Measurements from ENCODE around the gene EMC7.
"Not testable (repeated sequence)": the region's sequence is repeated elsewhere in the genome, so short reads cannot be mapped to it uniquely, and the experiment has no call there.

Gene EMC7

DNA sequence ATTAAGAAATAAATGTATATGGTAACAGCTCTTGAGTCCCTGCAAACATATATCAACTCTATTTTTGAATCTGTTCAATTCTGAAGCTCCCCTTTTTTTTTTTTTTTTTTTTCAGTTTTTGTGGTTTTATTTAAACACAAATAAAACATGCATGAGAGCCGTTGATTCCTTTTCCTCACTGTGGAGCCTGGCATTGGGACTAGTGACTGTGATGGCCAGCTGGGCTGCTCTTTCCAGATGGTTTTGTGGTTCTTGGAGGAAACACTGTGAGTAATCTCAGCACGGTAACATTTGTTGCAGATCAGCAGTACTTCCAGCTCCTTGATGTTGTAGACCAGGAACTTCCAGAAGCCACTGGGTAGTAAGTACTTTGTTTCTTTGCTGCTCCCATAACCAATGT is 15.9 kb downstream of the EMC7 start:
- DNase-seq (ENCODE audit: low read depth in 2 of 2), result no peak

DNA sequence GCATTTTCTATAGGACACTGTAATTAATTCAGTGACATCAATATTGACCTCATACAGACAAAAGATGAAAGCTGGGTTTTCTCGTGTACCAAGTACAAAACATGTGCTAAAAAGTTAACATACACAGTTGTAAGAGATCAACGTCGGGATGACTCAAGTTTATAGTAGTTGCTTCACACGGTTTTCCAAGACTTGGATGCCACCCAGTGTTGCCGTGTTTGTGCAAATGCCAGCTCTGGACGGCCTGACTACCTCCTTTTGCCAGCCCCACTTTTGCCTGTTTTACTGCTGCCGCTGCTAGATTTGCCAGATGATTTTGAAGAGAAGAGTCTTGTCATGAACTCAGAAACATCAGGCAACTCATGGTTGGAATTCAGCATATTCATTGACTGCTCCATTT is 17.6 kb downstream of the EMC7 start:
- no peak for DNase-seq (ENCODE audit: low read depth in 2 of 2)

DNA sequence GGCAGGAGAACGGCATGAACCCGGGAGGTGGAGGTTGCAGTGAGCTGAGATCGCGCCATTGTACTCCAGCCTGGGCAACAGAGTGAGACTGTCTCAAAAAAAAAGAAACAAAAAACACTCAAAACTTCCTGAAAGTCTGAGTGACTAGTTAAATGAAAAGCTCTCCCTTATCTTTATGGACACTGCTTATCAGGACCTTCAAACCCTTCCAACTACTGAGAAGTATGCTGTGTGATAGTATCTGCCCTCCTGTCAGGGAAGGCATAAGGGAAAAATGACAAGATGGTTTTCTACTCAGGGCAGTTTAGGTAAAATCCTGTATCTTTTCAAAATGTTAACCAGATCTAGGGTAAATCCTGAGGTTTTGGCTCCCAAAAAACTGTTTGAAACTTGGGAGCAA is 21.8 kb downstream of the EMC7 start:
- no peak for DNase-seq (ENCODE audit: low read depth in 2 of 2)

DNA sequence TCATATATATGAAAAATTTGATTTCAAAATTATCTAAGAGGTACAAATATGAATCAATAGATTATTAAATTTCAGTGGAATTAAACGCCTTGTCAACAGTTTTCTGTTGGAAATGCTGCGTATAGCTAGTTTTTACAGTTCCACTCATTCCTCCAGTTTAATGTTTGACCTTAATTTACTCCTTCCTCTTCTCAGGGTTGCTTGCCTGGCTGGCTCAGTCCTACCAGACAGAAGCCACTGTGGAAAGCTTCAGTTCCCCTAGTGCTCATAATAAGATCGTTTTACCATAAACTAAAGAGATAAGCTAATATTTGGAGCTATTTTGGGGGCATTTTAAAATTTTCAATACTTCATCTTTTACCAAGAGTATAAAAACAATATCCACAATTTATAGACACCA is 22.8 kb downstream of the EMC7 start:
- no peak for DNase-seq (ENCODE audit: low read depth in 2 of 2)

DNA sequence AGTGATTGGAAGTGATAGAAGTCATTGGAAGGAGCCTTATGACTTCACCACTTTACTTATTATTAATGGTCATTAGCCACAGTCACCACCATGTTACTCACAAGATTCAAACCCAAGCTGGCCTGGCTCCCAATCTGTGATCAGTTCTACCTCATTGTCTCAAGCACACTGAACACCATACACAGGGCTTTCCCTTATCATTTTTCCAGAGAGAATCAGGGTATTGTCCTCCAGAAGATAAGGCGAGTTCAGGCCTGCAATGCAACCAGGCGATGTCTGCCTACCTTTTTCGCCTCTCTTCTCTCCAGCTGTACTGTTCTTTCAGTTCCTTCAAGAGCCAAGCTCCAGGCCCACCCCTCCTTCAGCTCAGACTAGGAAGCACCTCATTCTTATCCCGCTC is 24.9 kb downstream of the EMC7 start:
- no peak for DNase-seq (ENCODE audit: low read depth in 2 of 2)

DNA sequence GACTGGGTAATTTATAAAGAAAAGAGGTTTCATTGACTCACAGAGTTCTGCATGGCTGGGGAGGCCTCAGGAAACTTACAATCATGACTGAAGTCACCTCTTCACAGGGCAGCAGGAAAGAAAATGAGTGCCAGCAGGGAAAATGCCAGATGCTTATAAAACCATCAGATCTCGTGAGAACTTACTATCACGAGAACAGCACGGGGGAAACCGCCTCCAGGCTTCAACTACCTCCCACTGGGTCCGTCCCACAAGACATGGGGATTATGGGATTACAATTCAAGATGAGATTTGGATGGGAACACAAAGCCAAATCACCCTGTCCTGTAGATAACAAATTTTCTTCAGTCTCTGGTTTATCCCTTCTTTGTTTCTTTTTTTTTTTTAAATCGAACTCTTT is 31.7 kb downstream of the EMC7 start:
- no peak for DNase-seq (ENCODE audit: low read depth in 2 of 2)

DNA sequence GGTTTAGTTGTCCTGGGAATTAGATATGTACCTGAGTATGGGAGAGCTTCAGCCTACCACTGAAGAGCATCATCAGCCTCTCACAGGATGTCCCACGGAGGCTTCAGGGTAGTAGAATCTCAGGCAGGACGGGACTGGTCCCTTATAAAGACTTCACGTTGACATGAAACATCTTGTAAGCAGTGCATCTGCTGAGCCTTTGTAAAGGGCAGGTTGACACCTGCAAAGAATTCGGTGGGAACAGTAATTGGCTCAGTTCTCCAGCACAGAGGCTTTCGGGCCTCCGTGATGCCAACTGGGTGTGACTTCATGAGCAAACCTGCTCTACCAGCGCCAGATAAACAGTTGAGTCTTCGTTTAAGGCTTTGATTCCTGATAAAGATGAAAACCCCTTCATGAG is 35.7 kb downstream of the EMC7 start:
- DNase-seq (ENCODE audit: low read depth in 2 of 2), result no peak

DNA sequence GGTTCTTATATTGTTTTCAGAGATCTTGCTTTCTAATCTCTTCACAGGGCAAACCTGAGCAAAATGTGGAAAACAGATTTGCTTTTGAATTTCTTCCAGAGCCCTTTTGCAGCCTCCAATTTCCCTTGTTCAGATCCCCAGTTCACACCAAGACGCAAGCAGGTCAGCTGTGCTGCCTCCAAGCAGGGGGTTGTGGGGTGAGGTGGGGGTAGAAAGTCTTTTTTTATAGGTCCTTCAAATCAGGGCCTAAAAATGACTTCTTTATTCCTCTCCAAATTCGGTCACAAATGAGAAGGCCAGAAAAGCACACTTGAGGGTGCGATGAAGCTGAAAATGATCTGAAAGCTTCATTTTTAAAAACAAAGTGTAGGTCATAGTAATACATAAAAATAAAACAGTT is 36.4 kb downstream of the EMC7 start:
- no peak for DNase-seq (ENCODE audit: low read depth in 2 of 2)

DNA sequence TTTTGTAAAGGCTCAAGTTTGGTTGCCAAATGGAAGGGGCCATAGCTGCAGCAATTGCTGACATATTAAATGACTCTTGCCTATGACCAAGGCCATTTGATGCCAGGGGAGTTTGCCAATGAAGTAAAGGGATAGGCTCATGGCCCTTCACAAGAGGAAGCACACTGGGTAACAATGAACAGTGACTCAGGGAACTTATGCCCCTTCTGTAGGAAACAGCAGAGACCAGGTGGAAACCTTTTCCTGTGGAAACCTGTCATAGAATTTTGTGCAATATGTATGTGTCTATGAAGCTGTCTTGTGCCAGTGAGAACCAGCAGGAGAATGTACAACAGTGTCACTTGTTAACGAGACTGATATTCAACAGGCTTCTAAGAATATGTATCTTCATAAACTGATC is 37.2 kb downstream of the EMC7 start:
- DNase-seq (ENCODE audit: low read depth in 2 of 2), result no peak

DNA sequence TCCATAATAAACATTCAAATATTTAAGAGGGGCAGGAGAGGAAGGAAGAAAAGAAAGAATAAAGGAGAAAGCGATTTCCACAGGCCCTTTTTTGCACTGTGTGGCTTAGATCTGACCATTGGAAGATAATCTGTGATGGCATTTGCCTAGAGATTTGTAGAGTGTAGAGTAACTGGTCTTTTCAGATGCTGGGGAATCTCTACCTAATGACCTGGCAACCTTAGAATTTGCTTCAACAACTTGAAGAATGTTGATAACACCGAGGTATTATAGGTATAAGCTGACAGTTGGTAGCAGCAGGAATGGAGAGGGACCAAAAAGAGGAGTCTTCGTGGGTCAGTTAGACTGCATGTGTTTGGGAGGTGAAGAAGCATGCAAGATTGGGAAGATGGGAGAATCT is 41.7 kb downstream of the EMC7 start:
- no peak for DNase-seq (ENCODE audit: low read depth in 2 of 2)

DNA sequence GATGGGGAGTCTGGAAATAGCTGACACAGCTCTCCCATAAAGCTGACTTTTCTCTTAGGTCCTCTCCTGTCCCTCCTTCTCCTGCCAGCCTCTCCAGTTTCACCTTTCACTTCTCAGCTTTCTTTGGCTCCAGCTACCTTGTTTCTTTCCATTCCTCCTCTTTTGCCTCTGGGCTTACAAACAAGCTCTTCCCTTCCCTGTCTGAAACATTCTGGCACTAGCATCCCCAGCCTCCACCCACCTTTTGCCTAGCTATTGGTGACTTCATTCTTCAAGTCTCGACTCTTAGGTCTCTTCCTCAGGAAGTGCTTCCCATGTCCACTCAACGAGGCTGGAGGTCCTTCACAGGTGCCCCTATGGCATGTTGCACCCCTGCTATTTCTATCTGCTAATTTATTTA is 42.2 kb downstream of the EMC7 start:
- no peak for DNase-seq (ENCODE audit: low read depth in 2 of 2)

DNA sequence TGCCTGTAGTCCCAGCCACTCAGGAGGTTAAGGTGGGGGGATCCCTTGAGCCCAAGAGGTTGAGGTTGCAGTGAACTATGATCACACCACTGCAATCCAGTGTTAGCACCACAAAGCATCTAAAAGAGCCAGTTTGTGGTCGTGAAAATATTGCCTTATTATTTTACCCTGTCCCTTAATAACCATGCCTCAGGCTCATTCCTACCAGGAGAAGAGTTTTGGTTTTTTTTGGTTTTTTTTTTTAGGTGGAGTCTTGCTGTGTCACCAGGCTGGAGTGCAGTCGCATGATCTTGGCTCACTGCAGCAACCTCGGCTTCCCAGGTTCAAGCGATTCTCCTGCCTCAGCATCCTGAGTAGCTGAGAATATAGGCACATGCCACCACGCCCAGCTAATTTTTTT is 44.8 kb downstream of the EMC7 start:
- DNase-seq (ENCODE audit: low read depth in 2 of 2), result no peak

DNA sequence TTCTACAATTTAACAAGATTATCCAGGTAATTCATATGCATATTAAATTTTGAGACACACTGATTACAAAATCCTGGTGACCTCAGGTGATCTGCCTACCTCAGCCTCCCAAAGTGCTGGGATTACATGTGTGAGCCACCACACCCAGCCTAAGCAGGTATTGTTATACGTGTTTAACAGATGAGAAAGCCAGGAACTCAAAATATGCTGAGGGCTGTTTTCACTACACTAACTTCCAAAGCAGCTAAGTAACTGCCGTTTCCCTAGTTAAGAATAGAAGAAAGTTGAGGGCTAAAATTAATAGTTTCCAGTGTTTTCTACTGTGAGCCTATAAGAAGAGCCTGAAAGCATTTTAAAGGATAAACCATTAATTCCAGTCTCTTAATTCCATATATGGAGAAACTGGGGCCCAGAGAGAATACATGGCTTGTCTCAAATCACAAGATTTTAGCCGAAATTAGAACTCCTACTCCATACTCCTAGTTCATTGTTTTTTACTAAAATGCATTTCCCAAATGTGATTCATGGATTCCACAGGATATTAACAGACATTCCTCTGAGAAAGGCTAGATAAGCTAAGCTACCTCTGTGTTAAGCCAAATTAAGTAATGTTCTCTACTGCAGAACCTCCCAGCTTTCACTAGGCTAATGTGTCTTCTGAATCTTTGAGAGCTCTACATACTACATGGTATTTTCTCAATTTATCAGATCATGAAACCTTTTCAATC is 45.6 kb downstream of the EMC7 start:
- DNase-seq (ENCODE audit: low read depth in 2 of 2), result no peak

DNA sequence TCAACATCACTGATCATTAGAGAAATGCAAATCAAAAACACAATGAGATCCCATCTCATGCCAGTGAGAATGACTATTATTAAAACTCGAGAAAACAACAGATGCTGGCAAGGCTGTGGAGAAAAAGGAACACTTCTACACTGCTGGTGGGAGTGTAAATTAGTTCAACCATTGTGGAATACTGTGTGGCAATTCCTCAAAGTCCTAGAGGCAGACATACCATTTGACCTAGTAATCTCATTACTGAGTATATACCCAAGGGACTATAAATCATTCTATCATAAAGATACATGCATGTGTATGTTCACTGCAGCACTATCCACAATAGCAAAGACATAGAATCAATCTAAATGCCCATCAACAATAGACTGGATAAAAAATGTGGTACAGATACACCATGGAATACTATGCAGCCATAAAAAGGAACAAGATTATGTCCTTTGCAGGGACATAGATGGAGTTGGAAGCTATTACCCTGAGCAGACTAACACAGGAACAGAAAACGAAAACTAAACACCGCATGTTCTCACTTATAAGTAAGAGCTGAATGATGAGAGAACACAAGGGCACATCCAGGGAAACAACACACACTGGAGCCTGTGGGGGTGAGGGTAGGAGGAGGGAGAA is 47.5 kb downstream of the EMC7 start:
- no peak for DNase-seq (ENCODE audit: low read depth in 2 of 2)

DNA sequence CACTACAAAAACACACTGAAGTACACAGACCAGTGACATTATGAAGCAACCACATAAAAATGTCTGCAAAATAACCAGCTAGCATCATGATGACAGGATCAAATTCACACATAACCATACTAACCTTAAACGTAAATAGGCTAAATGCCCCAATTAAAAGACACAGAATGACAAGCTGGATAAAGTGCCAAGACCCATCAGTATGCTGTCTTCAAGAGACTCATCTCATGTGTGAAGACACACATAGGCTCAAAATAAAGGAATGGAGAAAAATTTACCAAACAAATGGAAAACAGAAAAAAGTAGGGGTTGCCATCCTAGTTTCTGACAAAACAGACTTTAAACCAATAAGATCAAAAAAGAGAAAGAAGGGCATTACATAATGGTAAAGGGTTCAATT is 51.3 kb downstream of the EMC7 start:
- DNase-seq (ENCODE audit: low read depth in 2 of 2), result not testable (repeated sequence)

DNA sequence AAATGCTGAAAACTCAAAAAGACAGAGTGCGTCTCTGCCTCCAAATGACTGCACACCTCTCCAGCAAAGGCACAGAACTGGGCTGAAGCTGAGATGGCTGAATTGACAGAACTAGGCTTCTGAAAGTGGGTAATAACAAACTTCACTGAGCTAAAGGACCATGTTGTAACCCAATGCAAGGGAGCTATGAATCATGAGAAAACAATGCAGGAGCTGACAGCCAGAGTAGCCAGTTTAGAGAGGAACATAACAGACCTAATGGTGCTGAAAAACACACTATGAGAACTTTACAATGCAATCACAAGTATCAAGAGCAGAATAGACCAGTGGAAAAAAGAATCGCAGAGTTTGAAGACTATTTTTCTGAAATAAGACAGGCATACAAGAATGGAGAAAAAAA is 52.5 kb downstream of the EMC7 start:
- no peak for DNase-seq (ENCODE audit: low read depth in 2 of 2)

DNA sequence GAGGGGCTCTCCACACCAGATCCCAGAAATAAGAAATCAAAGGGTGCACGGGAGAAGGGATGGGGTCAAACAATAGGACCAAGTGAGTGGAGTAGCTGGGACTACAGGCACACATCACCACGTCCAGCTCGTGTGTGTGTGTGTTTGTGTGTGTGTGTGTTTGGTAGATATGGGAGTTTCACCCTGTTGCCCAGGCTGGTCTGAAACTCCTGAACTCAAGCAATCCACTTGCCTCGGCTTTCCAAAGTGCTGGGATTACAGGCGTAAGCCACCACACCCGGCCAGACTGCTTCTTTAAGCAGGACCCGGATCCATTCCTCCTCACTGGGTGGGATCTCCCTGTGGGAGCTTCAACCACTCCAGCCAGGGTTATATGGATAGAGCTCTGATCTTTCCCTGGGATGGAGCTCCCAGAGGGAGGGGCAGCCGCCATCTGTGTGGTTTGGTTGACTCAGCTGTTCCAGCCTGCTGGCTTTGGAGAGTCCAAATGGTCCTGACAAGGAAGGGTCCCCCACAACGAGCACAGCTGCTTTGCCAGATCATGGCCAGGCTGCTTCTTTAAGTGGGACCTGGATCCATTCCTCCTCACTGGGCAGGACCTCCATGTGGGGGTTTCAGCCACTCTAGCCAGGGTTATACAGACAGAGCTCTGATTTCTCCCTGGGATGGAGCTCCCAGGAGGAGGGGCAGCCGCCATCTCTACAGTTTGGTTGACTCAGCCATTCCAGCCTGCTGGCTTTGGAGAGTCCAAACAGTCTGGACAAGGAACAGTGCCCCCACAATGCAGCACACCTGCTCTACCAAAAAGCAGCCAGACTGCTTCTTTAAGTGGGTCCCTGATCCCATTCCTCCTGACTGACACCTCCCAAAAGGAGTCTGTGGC is 53.5 kb downstream of the EMC7 start:
- DNase-seq (ENCODE audit: low read depth in 2 of 2), result no peak

DNA sequence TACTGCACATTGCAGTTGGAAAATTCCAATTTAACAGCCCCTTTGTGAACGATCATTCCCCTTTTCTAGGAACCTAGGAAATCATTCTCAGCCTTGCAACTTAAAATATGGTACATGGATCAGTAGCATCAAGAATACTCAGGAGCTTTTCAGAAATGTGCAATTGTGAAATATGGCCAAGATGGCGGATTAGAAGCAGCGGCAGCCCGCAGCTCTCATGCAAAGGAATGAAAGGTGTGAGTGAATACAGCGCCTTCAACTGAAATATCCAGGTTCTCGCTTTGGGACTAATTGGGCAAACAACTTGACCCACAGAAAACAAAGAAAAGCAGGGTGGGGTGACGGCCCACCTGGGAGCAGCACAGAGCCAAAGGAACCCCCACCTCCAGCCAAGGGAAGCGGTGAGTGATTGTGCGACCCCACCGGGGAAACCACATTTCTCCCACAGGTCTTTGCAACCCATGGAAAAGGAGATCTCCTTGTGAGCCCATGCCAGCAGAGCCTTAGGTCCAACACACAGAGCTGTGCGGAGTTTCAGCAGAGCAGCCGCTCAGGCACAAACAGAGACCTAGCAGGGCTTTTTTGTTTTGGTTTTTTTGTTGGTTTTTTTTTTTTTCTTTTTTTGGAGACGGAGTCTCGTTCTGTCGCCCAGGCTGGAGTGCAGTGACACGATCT is 55.1 kb downstream of the EMC7 start:
- DNase-seq (ENCODE audit: low read depth in 2 of 2), result no peak

DNA sequence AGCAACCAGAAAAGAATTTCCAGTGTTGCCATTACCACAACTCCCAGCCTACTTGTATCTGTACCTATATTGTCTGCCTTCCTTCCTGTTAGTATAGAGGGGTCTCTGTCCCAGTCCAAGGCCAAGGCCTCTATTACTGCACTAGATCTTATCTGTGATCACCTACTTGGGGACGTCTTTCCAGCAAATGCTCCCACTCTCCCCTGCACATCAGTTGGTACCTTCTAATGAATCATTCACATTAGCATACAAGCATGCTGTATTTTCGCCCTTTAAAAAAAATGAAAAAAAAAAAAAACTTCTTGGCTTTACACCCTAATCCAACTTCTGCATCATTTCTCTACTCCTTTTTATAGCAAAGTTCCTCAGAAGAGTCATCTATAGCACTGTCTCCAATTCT is 57.8 kb downstream of the EMC7 start:
- no peak for DNase-seq (ENCODE audit: low read depth in 2 of 2)

DNA sequence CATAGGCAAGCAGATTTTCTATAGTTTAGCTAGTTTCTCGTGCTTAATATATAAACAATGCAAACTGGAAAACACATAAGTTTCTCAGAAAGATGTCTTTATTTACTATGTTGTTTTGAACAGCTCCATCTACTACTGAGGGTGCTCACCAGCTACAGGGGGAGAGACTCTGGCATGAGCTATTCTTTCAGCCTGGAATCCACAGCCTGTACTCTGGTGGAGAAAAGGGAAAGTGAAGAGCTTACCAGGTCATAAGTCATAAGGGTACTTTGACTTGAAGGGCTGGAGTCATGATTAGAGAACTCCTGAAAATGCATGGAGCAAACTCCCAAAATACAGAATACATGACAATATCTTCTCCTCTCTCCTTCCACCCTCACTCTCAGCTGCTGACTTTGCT is 58.3 kb downstream of the EMC7 start:
- DNase-seq (ENCODE audit: low read depth in 2 of 2), result no peak

DNA sequence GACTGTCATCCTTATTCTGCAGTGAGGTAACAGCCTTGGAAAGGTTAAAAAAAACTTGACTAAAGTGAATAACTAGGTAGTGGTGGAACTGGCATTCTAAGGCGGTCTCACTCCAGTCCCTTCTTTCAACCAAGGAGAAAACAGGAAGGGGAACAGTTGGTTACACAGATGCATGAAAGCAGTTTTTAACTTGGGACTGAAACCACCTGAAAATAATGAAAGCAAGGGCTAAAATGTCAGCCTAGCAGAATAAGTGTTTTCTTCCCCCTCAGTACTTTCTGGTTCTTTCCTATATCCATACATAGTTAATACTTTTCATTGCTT is 61.9 kb downstream of the EMC7 start:
- no peak for DNase-seq (ENCODE audit: low read depth in 2 of 2)
